DMS114 treated with DMSO at 0.1 percent for 48 hours (cell line): ENCODE results near the gene NSMCE1.

Source experiments
- DNase-seq: peaks from one replicate; lab custom pipeline; 2025; ENCODE audit not compliant: unreplicated experiment; lab: John Stamatoyannopoulos, UW

NSMCE1 gene

GRCh38 chr16:27232901-27233625, 35.5 kb downstream of the NSMCE1 start:
- no peak for DNase-seq

- no peak for DNase-seq
Observed at GRCh38 chr16:27232061-27232900, 36.3 kb downstream of the NSMCE1 start.

GRCh38 chr16:27231692-27232060, 36.9 kb downstream of the NSMCE1 start:
- no peak for DNase-seq

GRCh38 chr16:27230562-27231001, 38.0 kb downstream of the NSMCE1 start:
- DNase-seq = no peak

- no peak for DNase-seq
Observed at GRCh38 chr16:27229891-27230470, 38.6 kb downstream of the NSMCE1 start.

- no peak for DNase-seq
Observed at GRCh38 chr16:27228621-27229501, 39.7 kb downstream of the NSMCE1 start.

- DNase-seq = no peak
Observed at GRCh38 chr16:27228045-27228444, 40.5 kb downstream of the NSMCE1 start.

GRCh38 chr16:27226976-27227705, 41.4 kb downstream of the NSMCE1 start:
- DNase-seq = no peak

- no peak for DNase-seq
Observed at GRCh38 chr16:27226476-27226875, 42.1 kb downstream of the NSMCE1 start.

- DNase-seq = no peak
Observed at GRCh38 chr16:27225536-27226360, 42.8 kb downstream of the NSMCE1 start.

GRCh38 chr16:27224741-27225300, 43.8 kb downstream of the NSMCE1 start:
- DNase-seq = no peak

GRCh38 chr16:27224271-27224737, 44.3 kb downstream of the NSMCE1 start:
- no peak for DNase-seq

- DNase-seq = no peak
Observed at GRCh38 chr16:27223701-27224100, 44.9 kb downstream of the NSMCE1 start.

- DNase-seq = no peak
Observed at GRCh38 chr16:27223226-27223610, 45.4 kb downstream of the NSMCE1 start.

GRCh38 chr16:27222249-27223225, 46.0 kb downstream of the NSMCE1 start:
- DNase-seq = no peak

GRCh38 chr16:27221576-27222248, 46.9 kb downstream of the NSMCE1 start:
- no peak for DNase-seq

GRCh38 chr16:27220991-27221390, 47.6 kb downstream of the NSMCE1 start:
- no peak for DNase-seq
